ENCODE data around the gene ARMC8.

ARMC8 gene

GRCh38 chr3:138245026-138245425 lies 57.9 kb downstream of the ARMC8 start:
- TF ChIP-seq CTCF (IDR thresholded peaks at IDR 0.05; ENCODE audit: low read depth, low read length), result no peak
- H3K36me3 ChIP-seq, result peaks cover 37% of the 10 kb centered on the region
- H3K4me1 ChIP-seq, result no peaks in the 10 kb centered on the region
- no peak overlapping the region for H3K4me3 ChIP-seq (ENCODE audit: low read depth, low read length)
- H3K9me3 ChIP-seq, result no peaks in the 10 kb centered on the region
- no peak for DNase-seq
- no peaks in the 10 kb centered on the region for H3K27me3 ChIP-seq

GRCh38 chr3:138249636-138250035 lies 62.5 kb downstream of the ARMC8 start:
- no peak for DNase-seq
- H3K9me3 ChIP-seq, result no peaks in the 10 kb centered on the region
- TF ChIP-seq CTCF (IDR thresholded peaks at IDR 0.05; ENCODE audit: low read depth, low read length), result no peak

GRCh38 chr3:138253609-138254008 lies 66.5 kb downstream of the ARMC8 start:
- Histone ChIP-seq H3K4me1 (no peaks in the 10 kb centered on the region), H3K27me3 (no peaks in the 10 kb centered on the region), H3K4me3 (ENCODE audit: low read depth, low read length) (no peak overlapping the region), H3K9me3 (no peaks in the 10 kb centered on the region), H3K36me3 (peaks cover 5% of the 10 kb centered on the region)
- TF ChIP-seq CTCF (IDR thresholded peaks at IDR 0.05; ENCODE audit: low read depth, low read length), result no peak
- no peak for DNase-seq

More at GRCh38 chr3:138249636-138250035, 62.5 kb downstream of the ARMC8 start:
- H3K4me1 ChIP-seq, result no peaks in the 10 kb centered on the region
- no peak overlapping the region for H3K4me3 ChIP-seq (ENCODE audit: low read depth, low read length)
- no peaks in the 10 kb centered on the region for H3K27me3 ChIP-seq
- peaks cover 24% of the 10 kb centered on the region for H3K36me3 ChIP-seq

GRCh38 chr3:138254216-138254615 lies 67.1 kb downstream of the ARMC8 start:
- H3K36me3 ChIP-seq, result peaks cover 3% of the 10 kb centered on the region; the same call in 1 of the 2 replicates
- no peaks in the 10 kb centered on the region for H3K4me1 ChIP-seq
- DNase-seq, result no peak
- no peaks in the 10 kb centered on the region for H3K27me3 ChIP-seq
- no peak for TF ChIP-seq CTCF (IDR thresholded peaks at IDR 0.05; ENCODE audit: low read depth, low read length)
- no peak overlapping the region for H3K4me3 ChIP-seq (ENCODE audit: low read depth, low read length)
- no peaks in the 10 kb centered on the region for H3K9me3 ChIP-seq

- H3K4me1 ChIP-seq, result no peaks in the 10 kb centered on the region
- no peak overlapping the region for H3K4me3 ChIP-seq (ENCODE audit: low read depth, low read length)
- no peaks in the 10 kb centered on the region for H3K27me3 ChIP-seq
- H3K9me3 ChIP-seq, result no peaks in the 10 kb centered on the region
- no peak for DNase-seq
- peaks cover 3% of the 10 kb centered on the region; the same call in 1 of the 2 replicates for H3K36me3 ChIP-seq
- no peak for TF ChIP-seq CTCF (IDR thresholded peaks at IDR 0.05; ENCODE audit: low read depth, low read length)
These were observed 68.9 kb downstream of the ARMC8 start for GRCh38 chr3:138256022-138256421.

- H3K27me3 ChIP-seq, result no peaks in the 10 kb centered on the region
- H3K9me3 ChIP-seq, result no peaks in the 10 kb centered on the region
- no peak for TF ChIP-seq CTCF (IDR thresholded peaks at IDR 0.05; ENCODE audit: low read depth, low read length)
- no peak for DNase-seq
- H3K4me3 ChIP-seq (ENCODE audit: low read depth, low read length), result no peak overlapping the region
- peaks cover 3% of the 10 kb centered on the region; the same call in 1 of the 2 replicates for H3K36me3 ChIP-seq
- no peaks in the 10 kb centered on the region for H3K4me1 ChIP-seq
These were observed 70.9 kb downstream of the ARMC8 start for GRCh38 chr3:138257986-138258385.
